Activated CD8-positive, alpha-beta T cell treated with anti-CD3 and anti-CD28 coated beads for 36 hours (primary cell): Measurements from ENCODE around the gene POMT2. TPM values are rescaled to one million over a fixed set of nuclear protein-coding genes. Genes with fewer than 3 reads are reported as not detected.

Experiments used
- ATAC-seq: fragments of 200-7000 bp; cut with Tn5 transposase; one replicate; pipeline ENCODE4 v1.10.0; 2021; ENCODE audit warnings: mild to moderate bottlenecking, moderate library complexity
- CTCF ChIA-PET: fragments of 350-600 bp; sonication (Branson Sonifier 250); formaldehyde crosslinking; loops from one replicate; lab custom pipeline; 2021; ENCODE audit warnings: antibody characterized with exemption; lab: Charles Lee
- POLR2A ChIA-PET: fragments of 350-600 bp; sonication (Branson Sonifier 250); formaldehyde crosslinking; loops from one replicate; lab custom pipeline; 2021; ENCODE audit warnings: antibody characterized with exemption; lab: Charles Lee
- DNase-seq: peaks from one replicate; pipeline ENCODE4 v3.0.0-alpha.2; 2020
- H3K27ac Mint-ChIP-seq: one replicate; pipeline ENCODE4 v1.8.0; 2021; ENCODE audit warnings: mild to moderate bottlenecking, mixed read lengths
- H3K27me3 Mint-ChIP-seq: one replicate; pipeline ENCODE4 v1.8.0; 2021; ENCODE audit warnings: mixed read lengths
- H3K36me3 Mint-ChIP-seq: one replicate; pipeline ENCODE4 v1.8.0; 2021; ENCODE audit warnings: low read depth, mixed read lengths
- H3K4me1 Mint-ChIP-seq: one replicate; pipeline ENCODE4 v1.8.0; 2021; ENCODE audit warnings: low read depth, mixed read lengths
- H3K4me3 Mint-ChIP-seq: one replicate; pipeline ENCODE4 v1.8.0; 2021; ENCODE audit warnings: mild to moderate bottlenecking, moderate library complexity, mixed read lengths
- H3K9me3 Mint-ChIP-seq: one replicate; pipeline ENCODE4 v1.8.0; 2021; ENCODE audit warnings: mixed read lengths
- intact Hi-C: fragments of 100-400 bp; cut with micrococcal nuclease; formaldehyde crosslinking; loops from one replicate; pipeline ENCODE4 v1.10.0; 2022
- total RNA-seq, 2 experiments: library from RNA; stranded (reverse); gene quantifications; one replicate each; pipeline ENCODE4 v1.2.3, GENCODE V29; 2021
- TF ChIP-seq, protein P1 (sequence below): fragments of 200-600 bp; IDR thresholded peaks from one replicate; pipeline ENCODE4 v1.8.0; 2022; ENCODE audit warnings: antibody characterized with exemption, mild to moderate bottlenecking

Gene POMT2
- total RNA-seq, 2 experiments from 2014 or later: 14.2 to 15.3 TPM

DNA sequence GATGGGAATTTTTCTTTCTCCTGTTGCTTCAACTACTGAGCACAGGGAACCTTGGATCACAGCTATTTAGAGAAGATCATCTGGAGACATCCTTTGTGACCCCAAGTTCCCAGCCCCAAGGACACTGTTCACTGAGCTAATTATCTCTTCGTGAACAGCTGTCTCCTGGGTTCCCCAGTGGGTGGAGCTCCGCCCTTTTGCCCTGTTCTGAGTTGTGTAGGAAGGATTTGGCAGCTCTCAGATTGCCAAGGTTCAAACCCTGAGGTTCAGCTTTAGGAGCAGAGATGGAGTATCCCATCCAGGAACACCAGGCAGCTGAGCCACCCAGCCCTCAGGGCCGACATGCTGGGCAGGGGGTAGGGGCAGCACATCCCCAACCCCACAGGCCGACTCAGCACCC lies 81.7 kb downstream of the POMT2 start:
- ChIA-PET CTCF (interaction anchor here (1.0 to 2.1 kb wide), 3 partner anchors 26 to 87 kb away, joined by 3 to 9 read pairs (median 5); no protein-coding TSS in a partner anchor), POLR2A (interaction anchor here (1.4 kb wide), 1 partner anchor 36 kb away, joined by 3 read pairs; no protein-coding TSS in a partner anchor)
- TF ChIP-seq, protein P1, sequence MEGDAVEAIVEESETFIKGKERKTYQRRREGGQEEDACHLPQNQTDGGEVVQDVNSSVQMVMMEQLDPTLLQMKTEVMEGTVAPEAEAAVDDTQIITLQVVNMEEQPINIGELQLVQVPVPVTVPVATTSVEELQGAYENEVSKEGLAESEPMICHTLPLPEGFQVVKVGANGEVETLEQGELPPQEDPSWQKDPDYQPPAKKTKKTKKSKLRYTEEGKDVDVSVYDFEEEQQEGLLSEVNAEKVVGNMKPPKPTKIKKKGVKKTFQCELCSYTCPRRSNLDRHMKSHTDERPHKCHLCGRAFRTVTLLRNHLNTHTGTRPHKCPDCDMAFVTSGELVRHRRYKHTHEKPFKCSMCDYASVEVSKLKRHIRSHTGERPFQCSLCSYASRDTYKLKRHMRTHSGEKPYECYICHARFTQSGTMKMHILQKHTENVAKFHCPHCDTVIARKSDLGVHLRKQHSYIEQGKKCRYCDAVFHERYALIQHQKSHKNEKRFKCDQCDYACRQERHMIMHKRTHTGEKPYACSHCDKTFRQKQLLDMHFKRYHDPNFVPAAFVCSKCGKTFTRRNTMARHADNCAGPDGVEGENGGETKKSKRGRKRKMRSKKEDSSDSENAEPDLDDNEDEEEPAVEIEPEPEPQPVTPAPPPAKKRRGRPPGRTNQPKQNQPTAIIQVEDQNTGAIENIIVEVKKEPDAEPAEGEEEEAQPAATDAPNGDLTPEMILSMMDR: no peak
- ATAC-seq (no peak), DNase-seq (no peak)
- H3K27ac Mint-ChIP-seq: no peak overlapping the region
- no peaks in the 10 kb centered on the region for H3K36me3 Mint-ChIP-seq
- H3K27me3 Mint-ChIP-seq: no peaks in the 10 kb centered on the region
- H3K9me3 Mint-ChIP-seq: no peaks in the 10 kb centered on the region
- intact Hi-C loops: no loop called here
- H3K4me3 Mint-ChIP-seq: no peak overlapping the region
- no peaks in the 10 kb centered on the region for H3K4me1 Mint-ChIP-seq

DNA sequence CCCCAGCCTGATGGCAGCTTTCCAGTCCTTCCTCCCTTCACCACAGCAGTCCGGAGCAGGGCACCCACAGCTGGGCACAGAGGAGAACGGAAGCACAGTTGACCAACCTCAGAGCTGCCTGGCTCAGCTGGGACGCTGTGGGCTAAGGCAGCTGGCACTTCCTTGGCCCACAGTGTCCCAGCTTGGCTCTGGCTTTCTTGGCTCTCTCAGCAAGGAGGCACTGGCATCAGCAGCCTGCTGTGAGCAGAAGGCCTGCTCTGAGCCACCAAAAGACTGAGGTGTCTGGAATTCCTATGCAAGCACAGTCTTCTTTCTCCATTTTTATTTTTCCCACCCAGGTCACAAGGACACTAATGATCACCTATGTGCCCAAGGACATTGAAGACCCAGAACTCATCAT lies 82.3 kb downstream of the POMT2 start:
- Mint-ChIP-seq H3K27me3 (no peaks in the 10 kb centered on the region), H3K9me3 (no peaks in the 10 kb centered on the region), H3K27ac (no peak overlapping the region), H3K4me1 (no peaks in the 10 kb centered on the region), H3K36me3 (no peaks in the 10 kb centered on the region), H3K4me3 (no peak overlapping the region)
- CTCF ChIA-PET: interaction anchor here (1.0 to 2.1 kb wide), 4 partner anchors 16 to 86 kb away, joined by 3 to 9 read pairs (median 4); no protein-coding TSS in a partner anchor
- ATAC-seq (no peak), DNase-seq (no peak)
- intact Hi-C loops: no loop called here
- POLR2A ChIA-PET: interaction anchor here (0.8 kb wide), 1 partner anchor 30 kb away, joined by 3 read pairs; no protein-coding TSS in a partner anchor
- TF ChIP-seq, protein P1: no peak

DNA sequence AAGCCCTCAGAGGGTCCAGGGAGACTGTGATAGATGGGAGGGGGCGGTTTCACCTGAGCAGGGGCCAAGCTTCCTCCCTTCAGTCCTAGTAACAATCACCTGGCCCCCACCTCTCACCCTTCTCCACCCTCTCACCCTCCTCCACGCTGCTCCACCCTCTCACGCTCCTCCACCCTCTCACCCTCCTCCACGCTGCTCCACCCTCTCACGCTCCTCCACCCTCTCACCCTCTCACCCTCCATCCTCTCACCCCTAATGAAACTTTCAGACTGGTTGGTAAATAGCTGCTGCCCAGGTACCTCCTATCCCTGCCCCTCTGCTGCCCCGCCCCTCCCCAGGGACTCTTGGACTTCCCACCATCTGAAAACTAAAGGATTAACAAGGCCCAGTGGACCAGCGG lies 83.9 kb downstream of the POMT2 start:
- no peak for ATAC-seq
- no peaks in the 10 kb centered on the region for H3K4me1 Mint-ChIP-seq
- H3K4me3 Mint-ChIP-seq: no peak overlapping the region
- ChIA-PET CTCF (interaction anchor here (2.1 kb wide), 1 partner anchor 24 kb away, joined by 9 read pairs; no protein-coding TSS in a partner anchor), POLR2A (no interaction called here)
- no peaks in the 10 kb centered on the region for H3K9me3 Mint-ChIP-seq
- no peaks in the 10 kb centered on the region for H3K36me3 Mint-ChIP-seq
- DNase-seq: no peak
- intact Hi-C loops: no loop called here
- no peak overlapping the region for H3K27ac Mint-ChIP-seq
- no peaks in the 10 kb centered on the region for H3K27me3 Mint-ChIP-seq
- TF ChIP-seq, protein P1: no peak

DNA sequence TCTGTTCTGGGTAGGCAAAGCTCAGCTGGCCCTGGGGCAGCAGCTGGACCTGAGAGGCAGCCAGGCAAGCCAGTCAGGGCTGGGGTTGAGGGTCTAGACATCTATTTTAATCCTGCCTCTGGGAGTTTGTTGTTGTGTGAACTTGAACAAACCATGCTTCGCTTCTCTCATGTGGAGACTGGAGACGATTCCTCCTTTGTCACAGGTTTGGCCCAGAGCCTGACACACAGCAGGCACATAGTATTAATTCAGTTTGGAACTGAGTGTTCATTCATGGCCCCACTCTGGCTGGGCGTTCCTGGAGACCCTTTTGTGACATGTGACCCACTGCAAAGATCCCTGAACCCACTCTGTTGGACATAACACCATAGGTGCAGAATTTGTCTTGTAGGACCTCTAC lies 89.0 kb downstream of the POMT2 start:
- H3K4me3 Mint-ChIP-seq: no peak overlapping the region
- ATAC-seq: no peak
- H3K27me3 Mint-ChIP-seq: no peaks in the 10 kb centered on the region
- H3K9me3 Mint-ChIP-seq: no peaks in the 10 kb centered on the region
- no peak overlapping the region for H3K27ac Mint-ChIP-seq
- no peaks in the 10 kb centered on the region for H3K4me1 Mint-ChIP-seq
- ChIA-PET CTCF (no interaction called here), POLR2A (no interaction called here)
- no peaks in the 10 kb centered on the region for H3K36me3 Mint-ChIP-seq
- no peak for DNase-seq
- TF ChIP-seq, protein P1: no peak
- intact Hi-C loops: no loop called here

DNA sequence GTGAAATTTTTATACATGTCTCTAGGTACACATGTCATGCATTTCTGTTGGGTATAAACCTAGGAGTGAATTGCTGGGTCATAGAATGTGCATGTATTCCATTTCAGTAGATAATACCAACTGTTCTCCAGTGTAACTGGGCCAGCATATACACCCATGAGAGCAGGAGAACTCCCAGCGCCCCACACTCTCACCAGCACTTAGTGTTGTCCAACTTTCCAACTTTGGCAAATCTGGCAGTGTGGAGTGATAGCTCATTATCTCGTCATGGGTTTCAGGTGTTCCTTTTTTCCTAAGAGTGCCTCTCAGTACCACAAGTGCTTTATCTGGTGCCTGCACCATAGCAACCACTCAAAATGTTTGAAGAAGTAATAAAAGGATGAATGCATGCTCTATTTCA lies 89.8 kb downstream of the POMT2 start:
- ATAC-seq (no peak), DNase-seq (no peak)
- intact Hi-C loops: no loop called here
- Mint-ChIP-seq H3K4me1 (no peaks in the 10 kb centered on the region), H3K36me3 (no peaks in the 10 kb centered on the region), H3K4me3 (no peak overlapping the region), H3K27ac (no peak overlapping the region), H3K27me3 (no peaks in the 10 kb centered on the region), H3K9me3 (no peaks in the 10 kb centered on the region)
- ChIA-PET CTCF (no interaction called here), POLR2A (no interaction called here)
- TF ChIP-seq, protein P1: no peak
